Urinary bladder (tissue), 4 donors: Measurements from ENCODE around the gene TTF1. TPM values are rescaled to one million over a fixed set of nuclear protein-coding genes. Genes with fewer than 3 reads are reported as not detected.

Experiments
- DNase-seq: peaks from one replicate; pipeline ENCODE4 v3.0.0-alpha.2; 2015; ENCODE audit errors: extremely low spot score
- H3K27ac ChIP-seq: one replicate; pipeline ENCODE4 v1.5.1; 2013; ENCODE audit warnings: low read depth, mild to moderate bottlenecking, moderate library complexity
- H3K36me3 ChIP-seq: one replicate; pipeline ENCODE4 v1.6.1; 2013; ENCODE audit warnings: mild to moderate bottlenecking, moderate library complexity; ENCODE audit not compliant: insufficient read depth
- H3K4me1 ChIP-seq: one replicate; pipeline ENCODE4 v1.6.1; 2013; ENCODE audit warnings: mild to moderate bottlenecking, moderate library complexity; ENCODE audit not compliant: insufficient read depth
- H3K4me3 ChIP-seq: one replicate; pipeline ENCODE4 v1.5.1; 2013; ENCODE audit warnings: low read depth, low read length
- WGBS: extraction: QIAGEN DNeasy Blood & Tissue Kit; methylation state at CpG from one replicate; pipeline ENCODE4 v1.1.7; 2013; 5-methylcytosine and 5-hydroxymethylcytosine counted together
- polyA plus RNA-seq: library from polyadenylated mRNA; stranded (reverse); fragments of 200-250 nt; gene quantifications from one replicate; pipeline ENCODE4 v1.2.3, GENCODE V29; 2013
- total RNA-seq: library from RNA; depleted of rRNA; stranded (reverse); fragments of >200 nt; gene quantifications from one replicate; pipeline ENCODE4 v1.2.3, GENCODE V29; 2014
- donor health status: healthy with polysubstance abuse.
- donor health status: healthy.

Gene TTF1
- total and polyA plus RNA-seq, 2 donors: 9.8 to 16.3 TPM

GRCh38 chr9:132425675-132426062, 19.0 kb upstream of the TTF1 start:
- DNase-seq: no peak
- H3K27ac ChIP-seq: no peak overlapping the region
- no peak overlapping the region for H3K4me3 ChIP-seq
- H3K4me1 ChIP-seq: no peaks in the 10 kb centered on the region
- no peaks in the 10 kb centered on the region for H3K36me3 ChIP-seq
- WGBS: 24% methylated on average over 7 of the region's 7 CpGs

- Histone ChIP-seq H3K36me3 (no peaks in the 10 kb centered on the region), H3K27ac (no peak overlapping the region), H3K4me3 (no peak overlapping the region), H3K4me1 (no peaks in the 10 kb centered on the region)
- 26% methylated on average over 22 of the region's 22 CpGs for WGBS
- no peak for DNase-seq
Measured at GRCh38 chr9:132424857-132425674, 18.4 kb upstream of the TTF1 start.

- Histone ChIP-seq H3K36me3 (no peaks in the 10 kb centered on the region), H3K4me1 (no peaks in the 10 kb centered on the region), H3K27ac (no peak overlapping the region), H3K4me3 (no peak overlapping the region)
- DNase-seq: no peak
- 61% methylated on average over 5 of the region's 5 CpGs for WGBS
Measured at GRCh38 chr9:132423503-132423902, 16.9 kb upstream of the TTF1 start.

GRCh38 chr9:132422574-132422973, 15.9 kb upstream of the TTF1 start:
- 43% methylated on average over 5 of the region's 5 CpGs for WGBS

DNA sequence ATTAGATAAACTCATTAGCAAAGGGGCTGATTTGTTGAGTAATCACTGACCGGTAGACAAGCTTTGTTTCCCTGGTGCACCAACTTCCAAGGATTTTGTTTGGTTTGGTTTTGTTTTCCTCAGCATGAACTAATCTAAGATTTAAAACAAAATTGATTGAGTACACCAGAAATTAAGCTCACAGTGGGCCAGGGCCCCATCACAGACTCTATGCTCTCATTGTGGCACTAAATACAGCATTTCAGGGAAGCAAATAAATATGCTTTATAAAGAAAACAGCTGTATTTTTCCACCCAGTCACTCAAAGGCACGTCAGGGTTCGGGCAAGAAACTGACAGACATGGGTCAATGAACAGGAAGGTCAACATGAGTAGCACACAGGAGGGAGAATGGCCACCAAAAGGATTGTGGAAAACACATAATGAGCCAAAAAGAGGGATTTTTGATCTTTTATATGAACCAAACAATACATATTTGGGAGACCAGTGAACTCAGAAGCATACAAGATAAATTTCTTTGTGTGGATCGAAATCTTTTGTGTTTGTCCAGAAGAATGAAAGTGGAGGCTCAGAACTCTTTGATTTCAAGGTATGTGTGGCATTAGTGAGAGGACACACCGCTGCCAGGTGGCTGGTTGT, 12.2 kb upstream of the TTF1 start:
- no peaks in the 10 kb centered on the region for H3K4me1 ChIP-seq
- DNase-seq: no peak
- 64% methylated on average over 5 of the region's 5 CpGs for WGBS
- no peak overlapping the region for H3K27ac ChIP-seq
- no peak overlapping the region for H3K4me3 ChIP-seq
- H3K36me3 ChIP-seq: no peaks in the 10 kb centered on the region

More at GRCh38 chr9:132422574-132422973, 15.9 kb upstream of the TTF1 start:
- Histone ChIP-seq H3K4me3 (no peak overlapping the region), H3K36me3 (no peaks in the 10 kb centered on the region), H3K27ac (no peak overlapping the region), H3K4me1 (no peaks in the 10 kb centered on the region)
- no peak for DNase-seq

GRCh38 chr9:132415181-132415580, 8.5 kb upstream of the TTF1 start:
- no peaks in the 10 kb centered on the region for H3K36me3 ChIP-seq
- H3K4me1 ChIP-seq: peaks cover 1% of the 10 kb centered on the region
- no peak for DNase-seq
- H3K4me3 ChIP-seq: no peak overlapping the region
- 20% methylated on average over 12 of the region's 12 CpGs for WGBS
- H3K27ac ChIP-seq: no peak overlapping the region

DNA sequence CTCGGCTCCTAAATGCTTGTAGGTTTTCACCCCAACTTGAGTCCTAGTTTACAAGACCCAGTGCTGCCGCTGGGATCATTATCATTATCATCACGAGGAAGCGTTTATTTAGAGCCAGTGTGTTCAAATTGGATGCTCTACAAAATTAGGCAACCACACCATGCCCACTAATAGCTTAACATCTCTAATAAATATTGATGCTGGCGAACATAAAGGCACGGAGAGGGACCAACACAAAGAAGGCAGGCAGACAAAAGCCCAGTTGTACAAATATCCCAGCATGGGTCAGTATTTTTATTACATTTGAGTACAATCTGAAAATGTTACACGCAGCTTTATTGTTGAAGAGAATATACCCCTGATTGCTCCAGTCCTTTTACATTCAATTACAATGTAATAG, 8.1 kb upstream of the TTF1 start:
- no peak for DNase-seq
- Histone ChIP-seq H3K36me3 (no peaks in the 10 kb centered on the region), H3K27ac (no peak overlapping the region), H3K4me3 (no peak overlapping the region), H3K4me1 (peaks cover 1% of the 10 kb centered on the region)
- WGBS: 40% methylated on average over 7 of the region's 7 CpGs

GRCh38 chr9:132413926-132414325, 7.3 kb upstream of the TTF1 start:
- H3K36me3 ChIP-seq: no peaks in the 10 kb centered on the region
- no peak overlapping the region for H3K27ac ChIP-seq
- no peak for DNase-seq
- peaks cover 1% of the 10 kb centered on the region for H3K4me1 ChIP-seq
- 63% methylated on average over 5 of the region's 5 CpGs for WGBS
- H3K4me3 ChIP-seq: no peak overlapping the region

- no peak overlapping the region for H3K27ac ChIP-seq
- DNase-seq: no peak
- H3K36me3 ChIP-seq: no peaks in the 10 kb centered on the region
- H3K4me3 ChIP-seq: no peak overlapping the region
- 8% methylated on average over 8 of the region's 8 CpGs for WGBS
- H3K4me1 ChIP-seq: peaks cover 1% of the 10 kb centered on the region
Measured at GRCh38 chr9:132412089-132412488, 5.4 kb upstream of the TTF1 start.

DNA sequence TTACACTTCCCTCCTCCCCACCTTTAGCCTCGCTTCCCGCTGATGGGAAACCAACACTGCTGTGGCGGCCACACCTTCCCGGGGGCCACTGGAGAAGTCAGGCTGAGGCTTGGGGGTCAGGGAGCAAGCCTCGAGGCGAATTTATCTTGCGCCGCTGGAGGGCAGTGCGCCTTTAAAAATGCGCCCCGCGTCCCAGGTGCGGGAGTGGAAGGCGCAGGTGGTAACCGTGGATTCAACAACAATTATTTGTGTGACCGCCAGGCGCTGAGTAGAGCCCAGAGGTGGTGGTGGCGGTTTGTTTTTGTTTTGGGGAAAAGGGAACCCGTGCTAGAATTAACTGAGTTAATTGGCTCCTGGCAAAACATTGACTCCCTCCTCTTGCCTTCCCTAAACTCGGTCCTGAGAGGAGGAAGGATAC, 4.5 kb upstream of the TTF1 start:
- Histone ChIP-seq H3K36me3 (no peaks in the 10 kb centered on the region), H3K27ac (no peak overlapping the region), H3K4me3 (no peak overlapping the region), H3K4me1 (peaks cover 1% of the 10 kb centered on the region)
- whole genome bisulfite sequencing: 2% methylated on average over 20 of the region's 20 CpGs
- no peak for DNase-seq

DNA sequence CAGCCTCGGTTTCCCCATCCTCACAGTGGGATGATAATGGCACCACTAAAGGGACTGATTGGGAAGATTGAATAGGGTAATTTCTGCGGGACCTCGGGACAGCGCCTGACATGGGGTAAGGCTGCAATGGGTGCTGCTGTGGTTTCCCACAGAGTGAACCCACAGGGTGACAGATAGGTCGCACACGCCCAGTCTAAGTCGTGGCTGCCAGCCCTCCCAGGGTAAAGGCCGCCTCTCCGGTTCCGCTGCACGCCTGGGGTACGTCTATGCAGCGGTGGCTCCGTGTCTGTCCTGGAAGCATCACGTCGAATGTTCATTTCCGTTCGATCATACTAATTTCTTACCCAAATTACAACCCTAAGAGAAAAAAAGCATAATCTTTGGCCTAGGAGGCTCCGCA, 4.0 kb upstream of the TTF1 start:
- peak overlapping the region; percentile 50 for H3K4me3 ChIP-seq
- 11% methylated on average over 19 of the region's 19 CpGs for WGBS
- DNase-seq: no peak
- no peaks in the 10 kb centered on the region for H3K36me3 ChIP-seq
- H3K4me1 ChIP-seq: peaks cover 1% of the 10 kb centered on the region
- H3K27ac ChIP-seq: no peak overlapping the region

- Histone ChIP-seq H3K27ac (no peak within 1 kb of the TSS), H3K4me3 (peak within 1 kb of the TSS; percentile 50), H3K36me3 (no peaks in the 10 kb centered on the region), H3K4me1 (peaks cover 1% of the 10 kb centered on the region)
- no peak for DNase-seq
- under 1% methylated on average over 69 of the region's 69 CpGs for WGBS
Measured at GRCh38 chr9:132409828-132410528, 3.3 kb upstream of the TTF1 start, which contains the start of gene CFAP77. Gene CFAP77, plus strand, starts transcription at chr9:132410211. Its CDS starts 61 bp downstream, at chr9:132410272.

DNA sequence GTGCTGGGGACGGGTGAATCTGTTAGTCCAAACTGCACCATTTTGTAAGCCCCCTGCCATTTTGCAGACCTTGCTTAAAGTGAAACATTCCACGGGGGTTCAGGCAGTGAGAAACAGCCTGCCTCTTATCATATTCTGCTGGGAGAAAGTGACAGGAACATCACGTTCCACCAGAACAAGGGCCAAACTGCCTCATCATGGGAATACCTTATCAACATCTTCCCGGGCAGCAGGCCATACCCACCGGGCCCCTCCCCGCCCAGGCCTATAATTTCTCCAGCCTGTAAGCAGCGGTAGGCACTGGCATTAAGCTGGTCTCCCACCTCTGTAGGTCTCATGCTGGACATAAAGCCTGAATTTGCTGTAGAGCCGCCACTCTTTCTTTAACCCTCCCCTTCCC, 1.9 kb upstream of the TTF1 start:
- 61% methylated on average over 8 of the region's 8 CpGs for WGBS
- no peak for DNase-seq

GRCh38 chr9:132407196-132407595, 556 bp upstream of the TTF1 start:
- Histone ChIP-seq H3K4me3 (peak overlapping the region; percentile 59), H3K27ac (no peak overlapping the region), H3K4me1 (peaks cover 1% of the 10 kb centered on the region), H3K36me3 (no peaks in the 10 kb centered on the region)
- 76% methylated on average over 2 of the region's 2 CpGs for WGBS
- no peak for DNase-seq

More for the DNA sequence above, 1.9 kb upstream of the TTF1 start:
- H3K4me3 ChIP-seq: no peak overlapping the region
- H3K4me1 ChIP-seq: peaks cover 1% of the 10 kb centered on the region
- no peaks in the 10 kb centered on the region for H3K36me3 ChIP-seq
- H3K27ac ChIP-seq: no peak overlapping the region
